ENCODE measurements around the gene RELN. TPM values are rescaled to one million over a fixed set of nuclear protein-coding genes. Genes with fewer than 3 reads are reported as not detected.

The RELN gene
- total RNA-seq, 1 donor from 2014 or later: 17.5 TPM

- H3K36me3 Mint-ChIP-seq: no peaks in the 10 kb centered on the region
- DNase-seq (ENCODE audit: extremely low spot score, unreplicated experiment): no peak
- H3K4me3 Mint-ChIP-seq: no peak overlapping the region
- no peak for TF ChIP-seq CTCF (conservative IDR thresholded peaks at IDR 0.05)
- no peaks in the 10 kb centered on the region for H3K27me3 Mint-ChIP-seq
- H3K4me1 Mint-ChIP-seq (ENCODE audit: unreplicated experiment): no peaks in the 10 kb centered on the region
- no peak overlapping the region for H3K27ac Mint-ChIP-seq
- no peaks in the 10 kb centered on the region for H3K9me3 Mint-ChIP-seq
Observed at GRCh38 chr7:103855671-103856070, 133.8 kb downstream of the RELN start.

- H3K9me3 Mint-ChIP-seq: no peaks in the 10 kb centered on the region
- no peaks in the 10 kb centered on the region for H3K27me3 Mint-ChIP-seq
- H3K4me3 Mint-ChIP-seq: no peak overlapping the region
- H3K27ac Mint-ChIP-seq: no peak overlapping the region
- no peak for TF ChIP-seq CTCF (conservative IDR thresholded peaks at IDR 0.05)
- no peak for DNase-seq (ENCODE audit: extremely low spot score, unreplicated experiment)
- H3K36me3 Mint-ChIP-seq: no peaks in the 10 kb centered on the region
- no peaks in the 10 kb centered on the region for H3K4me1 Mint-ChIP-seq (ENCODE audit: unreplicated experiment)
Observed at GRCh38 chr7:103854611-103855010, 134.8 kb downstream of the RELN start.

GRCh38 chr7:103851357-103851756, 138.1 kb downstream of the RELN start:
- DNase-seq (ENCODE audit: extremely low spot score, unreplicated experiment): no peak

GRCh38 chr7:103843689-103844480, 145.6 kb downstream of the RELN start:
- Mint-ChIP-seq H3K4me1 (ENCODE audit: unreplicated experiment) (no peaks in the 10 kb centered on the region), H3K27me3 (peaks cover 3% of the 10 kb centered on the region)

More at GRCh38 chr7:103851357-103851756, 138.1 kb downstream of the RELN start:
- no peaks in the 10 kb centered on the region for H3K36me3 Mint-ChIP-seq
- H3K27me3 Mint-ChIP-seq: peaks cover 3% of the 10 kb centered on the region
- no peaks in the 10 kb centered on the region for H3K9me3 Mint-ChIP-seq
- H3K27ac Mint-ChIP-seq: no peak overlapping the region
- TF ChIP-seq CTCF (conservative IDR thresholded peaks at IDR 0.05): no peak
- H3K4me3 Mint-ChIP-seq: no peak overlapping the region
- no peaks in the 10 kb centered on the region for H3K4me1 Mint-ChIP-seq (ENCODE audit: unreplicated experiment)

GRCh38 chr7:103833401-103833800, 156.1 kb downstream of the RELN start:
- Mint-ChIP-seq H3K9me3 (no peaks in the 10 kb centered on the region), H3K27me3 (peaks cover 5% of the 10 kb centered on the region), H3K4me1 (ENCODE audit: unreplicated experiment) (no peaks in the 10 kb centered on the region), H3K27ac (no peak overlapping the region), H3K36me3 (no peaks in the 10 kb centered on the region), H3K4me3 (no peak overlapping the region)
- DNase-seq (ENCODE audit: extremely low spot score, unreplicated experiment): no peak
- no peak for TF ChIP-seq CTCF (conservative IDR thresholded peaks at IDR 0.05)

More at GRCh38 chr7:103843689-103844480, 145.6 kb downstream of the RELN start:
- H3K4me3 Mint-ChIP-seq: no peak overlapping the region
- no peak for DNase-seq (ENCODE audit: extremely low spot score, unreplicated experiment)
- H3K36me3 Mint-ChIP-seq: no peaks in the 10 kb centered on the region
- H3K9me3 Mint-ChIP-seq: no peaks in the 10 kb centered on the region
- no peak overlapping the region for H3K27ac Mint-ChIP-seq
- no peak for TF ChIP-seq CTCF (conservative IDR thresholded peaks at IDR 0.05)

All from type B pancreatic cell (in vitro differentiated cells).